Neural cell (in vitro differentiated cells): ENCODE data around the gene SBDS. TPM values are rescaled to one million over a fixed set of nuclear protein-coding genes. Genes with fewer than 3 reads are reported as not detected.

Source experiments
- H2AFZ ChIP-seq: fragments of 200-600, 300-800 bp; sonication (generic), shearing (Covaris generic); 2 replicates; pipeline ENCODE4 v1.6.0; 2014; ENCODE audit warnings: low read depth, mild to moderate bottlenecking, antibody characterized with exemption, low read length, moderate library complexity
- H3F3A ChIP-seq: fragments of 200-600 bp; shearing (Covaris generic); 2 replicates; pipeline ENCODE4 v1.6.1; 2016; ENCODE audit warnings: mild to moderate bottlenecking, moderate library complexity, mixed read lengths, antibody characterized with exemption, low read length; ENCODE audit not compliant: insufficient read depth, poor library complexity, severe bottlenecking
- H3K27ac ChIP-seq: fragments of 200-600, 300-800 bp; sonication (generic), shearing (Covaris generic); 2 replicates; pipeline ENCODE4 v1.5.1; 2014; ENCODE audit warnings: mild to moderate bottlenecking, low read length, moderate library complexity
- H3K27me3 ChIP-seq: fragments of 300-800, 200-600 bp; sonication (generic), shearing (Covaris generic); 2 replicates; pipeline ENCODE4 v1.6.0; 2014; ENCODE audit warnings: mild to moderate bottlenecking, low read depth, low read length, moderate library complexity; ENCODE audit not compliant: insufficient read depth
- H3K36me3 ChIP-seq: fragments of 300-800, 200-600 bp; sonication (generic), shearing (Covaris generic); 2 replicates; pipeline ENCODE4 v1.5.1; 2014; ENCODE audit warnings: mild to moderate bottlenecking, antibody characterized with exemption, low read length, moderate library complexity; ENCODE audit not compliant: insufficient read depth
- H3K4me2 ChIP-seq: fragments of 300-800, 200-600 bp; sonication (generic), shearing (Covaris generic); 2 replicates; pipeline ENCODE4 v1.6.0; 2014; ENCODE audit warnings: mild to moderate bottlenecking, low read length
- H3K4me3 ChIP-seq: fragments of 300-800, 200-600 bp; sonication (generic), shearing (Covaris generic); 2 replicates; pipeline ENCODE4 v1.5.1; 2014; ENCODE audit warnings: mild to moderate bottlenecking, low read length, moderate library complexity
- H3K79me2 ChIP-seq: fragments of 200-600 bp; shearing (Covaris generic); replicated peaks from 2 replicates; pipeline ENCODE4 v1.6.0; 2014; ENCODE audit warnings: mild to moderate bottlenecking, low read length, moderate library complexity; ENCODE audit not compliant: insufficient read depth
- H3K9ac ChIP-seq: fragments of 300-800, 200-600 bp; sonication (generic), shearing (Covaris generic); 2 replicates; pipeline ENCODE4 v1.6.1; 2016; ENCODE audit warnings: mild to moderate bottlenecking, low read length, mixed read lengths
- H3K9me2 ChIP-seq: fragments of 200-600 bp; shearing (Covaris generic); 2 replicates; pipeline ENCODE4 v1.6.1; 2016; ENCODE audit warnings: mild to moderate bottlenecking, low read length, mixed read lengths; ENCODE audit not compliant: insufficient read depth
- H3K9me3 ChIP-seq: fragments of 200-600, 300-800 bp; sonication (generic), shearing (Covaris generic); 2 replicates; pipeline ENCODE4 v1.6.1; 2016; ENCODE audit warnings: mild to moderate bottlenecking, mixed run types, low read length, moderate library complexity, mixed read lengths
- H4K20me1 ChIP-seq: fragments of 200-600 bp; shearing (Covaris generic); 2 replicates; pipeline ENCODE4 v1.6.1; 2016; ENCODE audit warnings: mild to moderate bottlenecking, mixed run types; ENCODE audit not compliant: insufficient read depth
- EP300 ChIP-seq: fragments of 450-650 bp; conservative IDR thresholded peaks from 2 replicates; pipeline ENCODE4 v1.6.1; 2014; ENCODE audit warnings: antibody characterized with exemption, mild to moderate bottlenecking, moderate library complexity; ENCODE audit not compliant: poor library complexity, severe bottlenecking
- EZH2 ChIP-seq: fragments of 200-600, 300-800 bp; shearing (Covaris generic), sonication (generic); IDR thresholded peaks from 2 replicates; pipeline ENCODE4 v1.6.1; 2014; ENCODE audit warnings: antibody characterized with exemption, low read length, borderline replicate concordance, mild to moderate bottlenecking; ENCODE audit not compliant: insufficient read depth, poor library complexity, severe bottlenecking
- MXI1 ChIP-seq: fragments of 450-650 bp; conservative IDR thresholded peaks from 2 replicates; pipeline ENCODE4 v1.6.1; 2014; ENCODE audit warnings: antibody characterized with exemption, mild to moderate bottlenecking; ENCODE audit not compliant: poor library complexity, severe bottlenecking
- POLR2AphosphoS5 ChIP-seq: IDR thresholded peaks from 2 replicates; pipeline ENCODE4 v1.6.1; 2012
- RAD21 ChIP-seq: fragments of 450-650 bp; conservative IDR thresholded peaks from 2 replicates; pipeline ENCODE4 v1.6.1; 2014; ENCODE audit warnings: antibody characterized with exemption, mild to moderate bottlenecking, moderate library complexity
- SMC3 ChIP-seq: fragments of 450-650 bp; conservative IDR thresholded peaks from 2 replicates; pipeline ENCODE4 v1.6.1; 2014; ENCODE audit warnings: antibody characterized with exemption, mild to moderate bottlenecking, moderate library complexity; ENCODE audit not compliant: poor library complexity
- TAF1 ChIP-seq: IDR thresholded peaks from 2 replicates; pipeline ENCODE4 v1.6.1; 2012; ENCODE audit warnings: low read depth
- polyA plus RNA-seq: library from polyadenylated mRNA; depleted of rRNA; stranded (reverse); fragments of >200 nt; gene quantifications from 2 replicates; pipeline ENCODE4 v1.2.3, GENCODE V29; 2014
- TF ChIP-seq, protein P1 (sequence below): fragments of 450-650 bp; IDR thresholded peaks from 2 replicates; pipeline ENCODE4 v1.5.1; 2014; ENCODE audit warnings: antibody characterized with exemption, mild to moderate bottlenecking, moderate library complexity; ENCODE audit not compliant: poor library complexity, severe bottlenecking
- TF ChIP-seq, protein P2 (sequence below): IDR thresholded peaks from 2 replicates; pipeline ENCODE4 v1.6.1; 2012; ENCODE audit warnings: borderline replicate concordance

Gene SBDS
- polyA plus RNA-seq, 1 donor from 2014 or later, result 91.1 TPM

DNA sequence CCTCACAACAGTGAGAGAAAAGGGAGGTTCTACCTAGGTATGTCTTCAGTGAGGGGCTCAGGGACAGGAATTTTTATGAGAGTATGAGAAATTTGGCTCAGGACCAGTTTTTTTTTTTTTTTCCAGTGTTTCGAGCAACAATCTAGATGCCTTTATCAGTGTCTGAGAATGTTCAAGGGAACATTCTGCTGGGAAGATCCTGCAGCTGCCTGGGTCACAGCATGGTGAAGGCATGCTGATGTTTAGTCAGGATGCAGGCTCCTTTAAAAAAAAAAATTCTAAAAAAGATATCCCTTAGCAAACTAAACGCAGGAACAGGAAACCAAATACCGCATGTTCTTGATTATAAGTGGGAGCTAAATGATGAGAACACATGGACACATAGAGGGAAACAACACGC lies 31.0 kb downstream of the SBDS start:
- no peak overlapping the region for H2AFZ ChIP-seq

DNA sequence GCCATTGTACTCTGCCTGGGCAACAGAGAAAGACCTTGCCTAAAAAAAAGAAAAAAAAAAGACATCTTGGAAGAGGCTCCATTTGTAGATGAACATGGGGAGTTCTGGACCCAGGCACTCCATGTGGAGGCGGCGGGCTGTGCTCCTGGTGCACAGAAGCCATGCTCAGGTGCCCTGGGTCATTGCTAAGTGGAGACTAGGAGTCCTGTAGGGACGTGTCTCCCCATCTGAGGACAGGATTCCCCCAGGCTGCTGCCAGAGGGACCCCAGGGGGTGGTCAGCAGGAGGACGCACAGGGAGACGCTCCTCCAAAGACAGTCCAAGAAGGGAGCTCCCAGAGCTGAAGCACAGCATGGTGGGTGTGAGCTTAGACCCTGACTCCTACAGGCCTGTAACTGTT lies 34.3 kb downstream of the SBDS start:
- H3K9me3 ChIP-seq, result no peaks in the 10 kb centered on the region
- H3K4me3 ChIP-seq, result no peak overlapping the region
- H2AFZ ChIP-seq, result no peak overlapping the region

More for the DNA sequence above, 31.0 kb downstream of the SBDS start:
- Histone ChIP-seq H3K27ac (no peak overlapping the region), H3K4me2 (no peak overlapping the region), H3K9me3 (no peaks in the 10 kb centered on the region), H3F3A (no peaks in the 10 kb centered on the region), H3K4me3 (no peak overlapping the region), H3K36me3 (no peaks in the 10 kb centered on the region), H3K79me2 (no peaks in the 10 kb centered on the region), H3K27me3 (no peaks in the 10 kb centered on the region), H4K20me1 (no peaks in the 10 kb centered on the region), H3K9ac (no peak overlapping the region), H3K9me2 (no peaks in the 10 kb centered on the region)
- TF ChIP-seq, protein P1, sequence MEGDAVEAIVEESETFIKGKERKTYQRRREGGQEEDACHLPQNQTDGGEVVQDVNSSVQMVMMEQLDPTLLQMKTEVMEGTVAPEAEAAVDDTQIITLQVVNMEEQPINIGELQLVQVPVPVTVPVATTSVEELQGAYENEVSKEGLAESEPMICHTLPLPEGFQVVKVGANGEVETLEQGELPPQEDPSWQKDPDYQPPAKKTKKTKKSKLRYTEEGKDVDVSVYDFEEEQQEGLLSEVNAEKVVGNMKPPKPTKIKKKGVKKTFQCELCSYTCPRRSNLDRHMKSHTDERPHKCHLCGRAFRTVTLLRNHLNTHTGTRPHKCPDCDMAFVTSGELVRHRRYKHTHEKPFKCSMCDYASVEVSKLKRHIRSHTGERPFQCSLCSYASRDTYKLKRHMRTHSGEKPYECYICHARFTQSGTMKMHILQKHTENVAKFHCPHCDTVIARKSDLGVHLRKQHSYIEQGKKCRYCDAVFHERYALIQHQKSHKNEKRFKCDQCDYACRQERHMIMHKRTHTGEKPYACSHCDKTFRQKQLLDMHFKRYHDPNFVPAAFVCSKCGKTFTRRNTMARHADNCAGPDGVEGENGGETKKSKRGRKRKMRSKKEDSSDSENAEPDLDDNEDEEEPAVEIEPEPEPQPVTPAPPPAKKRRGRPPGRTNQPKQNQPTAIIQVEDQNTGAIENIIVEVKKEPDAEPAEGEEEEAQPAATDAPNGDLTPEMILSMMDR, result no peak
- TF ChIP-seq, protein P2, sequence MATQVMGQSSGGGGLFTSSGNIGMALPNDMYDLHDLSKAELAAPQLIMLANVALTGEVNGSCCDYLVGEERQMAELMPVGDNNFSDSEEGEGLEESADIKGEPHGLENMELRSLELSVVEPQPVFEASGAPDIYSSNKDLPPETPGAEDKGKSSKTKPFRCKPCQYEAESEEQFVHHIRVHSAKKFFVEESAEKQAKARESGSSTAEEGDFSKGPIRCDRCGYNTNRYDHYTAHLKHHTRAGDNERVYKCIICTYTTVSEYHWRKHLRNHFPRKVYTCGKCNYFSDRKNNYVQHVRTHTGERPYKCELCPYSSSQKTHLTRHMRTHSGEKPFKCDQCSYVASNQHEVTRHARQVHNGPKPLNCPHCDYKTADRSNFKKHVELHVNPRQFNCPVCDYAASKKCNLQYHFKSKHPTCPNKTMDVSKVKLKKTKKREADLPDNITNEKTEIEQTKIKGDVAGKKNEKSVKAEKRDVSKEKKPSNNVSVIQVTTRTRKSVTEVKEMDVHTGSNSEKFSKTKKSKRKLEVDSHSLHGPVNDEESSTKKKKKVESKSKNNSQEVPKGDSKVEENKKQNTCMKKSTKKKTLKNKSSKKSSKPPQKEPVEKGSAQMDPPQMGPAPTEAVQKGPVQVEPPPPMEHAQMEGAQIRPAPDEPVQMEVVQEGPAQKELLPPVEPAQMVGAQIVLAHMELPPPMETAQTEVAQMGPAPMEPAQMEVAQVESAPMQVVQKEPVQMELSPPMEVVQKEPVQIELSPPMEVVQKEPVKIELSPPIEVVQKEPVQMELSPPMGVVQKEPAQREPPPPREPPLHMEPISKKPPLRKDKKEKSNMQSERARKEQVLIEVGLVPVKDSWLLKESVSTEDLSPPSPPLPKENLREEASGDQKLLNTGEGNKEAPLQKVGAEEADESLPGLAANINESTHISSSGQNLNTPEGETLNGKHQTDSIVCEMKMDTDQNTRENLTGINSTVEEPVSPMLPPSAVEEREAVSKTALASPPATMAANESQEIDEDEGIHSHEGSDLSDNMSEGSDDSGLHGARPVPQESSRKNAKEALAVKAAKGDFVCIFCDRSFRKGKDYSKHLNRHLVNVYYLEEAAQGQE, result no peak
- TF ChIP-seq RAD21 (no peak), EP300 (no peak), POLR2AphosphoS5 (no peak)

More for the DNA sequence above, 34.3 kb downstream of the SBDS start:
- Histone ChIP-seq H3K9me2 (no peaks in the 10 kb centered on the region), H3K27ac (no peak overlapping the region), H3K79me2 (no peaks in the 10 kb centered on the region), H4K20me1 (no peaks in the 10 kb centered on the region), H3K4me2 (no peak overlapping the region), H3K36me3 (no peaks in the 10 kb centered on the region), H3K9ac (no peak overlapping the region), H3F3A (no peaks in the 10 kb centered on the region), H3K27me3 (no peaks in the 10 kb centered on the region)
- TF ChIP-seq EP300 (no peak), EZH2 (no peak), SMC3 (no peak), TAF1 (no peak), POLR2AphosphoS5 (no peak), MXI1 (no peak)
- TF ChIP-seq, protein P1, result no peak
- TF ChIP-seq, protein P2, result no peak
